Gastroesophageal sphincter (tissue), 4 donors: ENCODE measurements around the gene KIAA1217. TPM values are rescaled to one million over a fixed set of nuclear protein-coding genes. Genes with fewer than 3 reads are reported as not detected.

ENCODE experiments used
- ATAC-seq: fragments of 150-250 bp; one replicate; pipeline ENCODE4 v1.9.1; 2016; ENCODE audit warnings: mild to moderate bottlenecking, moderate library complexity
- H3K27ac ChIP-seq, 4 donors: fragments of 200-600 bp; sonication (generic) in 3 of 4; 1 replicate in 3 of 4; 2 replicates in 1 of 4; pipeline ENCODE4 v1.5.1; 2016 to 2019
- H3K27me3 ChIP-seq: fragments of 200-600 bp; sonication (generic); one replicate; pipeline ENCODE4 v1.5.1; 2019
- H3K36me3 ChIP-seq, 2 donors: fragments of 200-600 bp; sonication (generic); one replicate each; pipeline ENCODE4 v1.5.1; 2019; ENCODE audit warnings: control low read depth in 1 of 2
- H3K4me1 ChIP-seq, 3 donors: fragments of 200-600 bp; sonication (generic); 1 replicate in 2 of 3; 2 replicates in 1 of 3; pipeline ENCODE4 v1.5.1; 2016 to 2019; ENCODE audit warnings: control low read depth in 2 of 3
- H3K4me3 ChIP-seq, 2 donors: fragments of 200-600 bp; sonication (generic); one replicate each; pipeline ENCODE4 v1.5.1; 2019; ENCODE audit warnings: mild to moderate bottlenecking in 1 of 2, moderate library complexity in 1 of 2
- H3K9me3 ChIP-seq, 3 donors: fragments of 200-600 bp; sonication (generic); one replicate each; pipeline ENCODE4 v1.5.1; 2017 to 2019; ENCODE audit warnings: control low read depth in 2 of 3
- EP300 ChIP-seq: sonication (generic); formaldehyde crosslinking; IDR thresholded peaks from one replicate; pipeline ENCODE4 v1.6.1; 2017; ENCODE audit warnings: antibody characterized with exemption, mild to moderate bottlenecking
- POLR2A ChIP-seq, 2 donors: fragments of 450-650 bp; IDR thresholded peaks; one replicate each; pipeline ENCODE4 v1.6.1; 2017; ENCODE audit warnings: antibody characterized with exemption in 2 of 2, mild to moderate bottlenecking in 2 of 2, moderate library complexity in 1 of 2
- POLR2AphosphoS5 ChIP-seq: sonication (generic); formaldehyde crosslinking; IDR thresholded peaks from one replicate; pipeline ENCODE4 v1.6.1; 2017; ENCODE audit warnings: antibody characterized with exemption
- WGBS, 2 donors: methylation state at CpG; one replicate each; pipeline ENCODE4 v1.1.5; 2018; ENCODE audit warnings: low coverage in 1 of 2; 5-methylcytosine and 5-hydroxymethylcytosine counted together
- total RNA-seq, 4 donors: library from RNA; depleted of rRNA; stranded (reverse); fragments of >200 nt; gene quantifications; one replicate each; pipeline ENCODE4 v1.1.0, GENCODE V29; 2016
- TF ChIP-seq, protein P1 (sequence below), 4 experiments: fragments of 200-600 bp in 2 of 4; fragments of 450-650 bp in 2 of 4; sonication (generic) in 1 of 4; IDR thresholded peaks; one replicate each; pipeline ENCODE4 v1.5.1; 2017 to 2019; ENCODE audit warnings: antibody characterized with exemption in 4 of 4, mild to moderate bottlenecking in 2 of 4, moderate library complexity in 2 of 4

KIAA1217 gene
- total RNA-seq, 4 donors from 2014 or later: 9.7 to 15.3 (median 12.7) TPM

DNA sequence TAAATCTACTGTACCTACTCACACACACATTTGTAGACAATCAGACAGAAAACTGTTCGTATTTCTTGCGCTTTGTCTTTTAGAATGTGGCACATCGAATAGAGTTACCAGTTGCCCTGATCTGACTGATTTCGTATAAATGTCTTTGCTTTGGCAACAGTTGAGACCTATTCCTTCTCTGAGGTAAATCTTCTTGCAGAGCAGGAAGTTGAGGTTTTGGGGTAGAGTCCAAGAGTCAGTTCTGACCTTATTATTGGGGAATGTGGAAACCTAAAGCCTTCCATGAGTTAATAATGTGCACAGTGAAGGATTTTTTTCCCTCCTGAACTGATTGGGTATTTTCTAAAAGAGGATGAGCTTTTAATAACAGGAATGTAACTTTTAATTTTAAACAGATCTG, 135.3 kb downstream of the KIAA1217 start:
- H3K27ac ChIP-seq: peak overlapping the region in 3 of 4 donors; percentile 0 to 61 (median 53)
- no peaks in the 10 kb centered on the region for H3K27me3 ChIP-seq
- ATAC-seq: no peak
- H3K4me3 ChIP-seq: no peak overlapping the region
- H3K4me1 ChIP-seq: peaks cover 0 to 35% (median 3%) of the 10 kb centered on the region in 3 donors
- no peaks in the 10 kb centered on the region for H3K9me3 ChIP-seq
- 7 to 28% methylated on average over 4 of the region's 4 CpGs for WGBS, 2 donors
- H3K36me3 ChIP-seq: no peaks in the 10 kb centered on the region
- TF ChIP-seq POLR2A (IDR thresholded peaks at IDR 0.05) (no peak), EP300 (no peak), POLR2AphosphoS5 (no peak)
- TF ChIP-seq, protein P1, sequence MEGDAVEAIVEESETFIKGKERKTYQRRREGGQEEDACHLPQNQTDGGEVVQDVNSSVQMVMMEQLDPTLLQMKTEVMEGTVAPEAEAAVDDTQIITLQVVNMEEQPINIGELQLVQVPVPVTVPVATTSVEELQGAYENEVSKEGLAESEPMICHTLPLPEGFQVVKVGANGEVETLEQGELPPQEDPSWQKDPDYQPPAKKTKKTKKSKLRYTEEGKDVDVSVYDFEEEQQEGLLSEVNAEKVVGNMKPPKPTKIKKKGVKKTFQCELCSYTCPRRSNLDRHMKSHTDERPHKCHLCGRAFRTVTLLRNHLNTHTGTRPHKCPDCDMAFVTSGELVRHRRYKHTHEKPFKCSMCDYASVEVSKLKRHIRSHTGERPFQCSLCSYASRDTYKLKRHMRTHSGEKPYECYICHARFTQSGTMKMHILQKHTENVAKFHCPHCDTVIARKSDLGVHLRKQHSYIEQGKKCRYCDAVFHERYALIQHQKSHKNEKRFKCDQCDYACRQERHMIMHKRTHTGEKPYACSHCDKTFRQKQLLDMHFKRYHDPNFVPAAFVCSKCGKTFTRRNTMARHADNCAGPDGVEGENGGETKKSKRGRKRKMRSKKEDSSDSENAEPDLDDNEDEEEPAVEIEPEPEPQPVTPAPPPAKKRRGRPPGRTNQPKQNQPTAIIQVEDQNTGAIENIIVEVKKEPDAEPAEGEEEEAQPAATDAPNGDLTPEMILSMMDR (IDR thresholded peaks at IDR 0.05): no peak

DNA sequence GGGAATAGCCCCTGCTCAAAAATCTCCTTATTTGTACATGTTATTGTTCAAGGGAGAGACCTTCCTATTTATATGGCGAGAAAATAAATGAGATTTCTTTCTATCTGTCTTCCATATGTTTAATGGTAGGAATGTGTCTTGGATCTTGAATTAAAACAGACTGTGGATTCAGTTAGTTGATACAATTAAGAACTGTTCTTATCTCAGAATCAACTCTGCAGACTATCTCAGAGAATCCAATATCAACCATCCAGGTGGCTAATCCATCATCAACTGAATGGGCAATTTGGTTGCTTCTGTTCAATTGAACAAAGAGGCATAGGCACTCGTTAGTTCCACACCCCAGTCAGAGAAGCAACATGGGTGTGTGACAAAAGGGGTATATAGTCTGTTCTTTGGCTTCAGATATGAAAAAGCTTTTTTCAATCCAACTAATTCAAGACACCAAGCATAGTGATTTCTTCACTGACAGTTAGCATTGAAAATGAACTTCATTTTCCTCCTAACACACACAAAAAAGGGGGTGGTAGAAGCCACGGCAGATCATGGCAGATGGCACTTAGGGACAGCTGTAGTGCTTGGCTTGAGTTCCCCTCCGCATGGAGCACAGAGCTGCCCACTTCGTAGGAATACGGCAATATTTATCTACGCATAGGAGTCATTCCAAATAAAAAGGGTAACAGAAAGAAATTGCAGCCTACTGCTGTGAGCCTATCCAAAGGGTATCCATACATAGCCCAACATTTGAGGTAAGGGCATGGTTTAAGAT, 135.9 kb downstream of the KIAA1217 start:
- Histone ChIP-seq H3K36me3 (no peaks in the 10 kb centered on the region), H3K27me3 (no peaks in the 10 kb centered on the region), H3K4me1 (peaks cover 0 to 41% (median 3%) of the 10 kb centered on the region in 3 donors), H3K4me3 (no peak overlapping the region), H3K9me3 (no peaks in the 10 kb centered on the region), H3K27ac (peak overlapping the region in 3 of 4 donors; percentile 0 to 61 (median 53))
- TF ChIP-seq, protein P1 (IDR thresholded peaks at IDR 0.05): no peak
- no peak for TF ChIP-seq POLR2AphosphoS5
- TF ChIP-seq EP300: no peak
- no peak for TF ChIP-seq POLR2A (IDR thresholded peaks at IDR 0.05)
- ATAC-seq: no peak
- WGBS, 2 donors: 51 to 84% methylated on average over 4 to 7 of the region's 7 CpGs

DNA sequence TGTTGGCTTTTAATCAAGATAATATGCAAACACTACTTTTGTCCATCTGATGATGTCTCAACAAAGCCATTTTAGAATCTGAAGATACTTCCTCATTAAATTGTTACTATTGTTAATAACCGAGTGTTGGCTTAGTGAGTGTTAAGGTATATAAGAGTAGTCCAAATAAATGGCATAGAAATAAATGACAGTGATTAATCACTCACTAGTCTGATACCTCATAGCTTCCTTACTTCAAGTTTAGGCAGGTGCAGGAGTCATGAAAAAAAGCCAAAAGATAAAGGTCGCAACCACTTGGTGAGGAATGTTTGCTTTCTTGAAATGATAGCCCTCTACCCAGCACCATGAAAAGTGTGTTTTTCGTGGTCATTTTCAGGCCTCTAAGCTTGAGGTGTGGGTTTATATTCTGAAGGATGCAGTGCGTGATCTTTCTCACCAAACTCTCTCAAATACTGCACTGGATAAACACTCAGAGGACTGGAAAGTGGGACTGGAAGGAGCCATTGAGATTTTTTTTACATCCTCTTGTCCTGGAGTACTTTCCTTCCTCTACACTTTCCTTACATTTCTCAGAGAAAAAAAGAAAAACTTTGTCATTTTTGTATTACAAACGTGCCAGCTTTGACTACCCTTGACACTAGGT, 138.1 kb downstream of the KIAA1217 start:
- H3K36me3 ChIP-seq: no peaks in the 10 kb centered on the region
- no peak for ATAC-seq
- no peaks in the 10 kb centered on the region for H3K27me3 ChIP-seq
- H3K27ac ChIP-seq: no peak overlapping the region
- no peak overlapping the region for H3K4me3 ChIP-seq
- WGBS, 2 donors: 60 to 74% methylated on average over 5 of the region's 5 CpGs
- TF ChIP-seq EP300: no peak
- no peak for TF ChIP-seq POLR2AphosphoS5
- TF ChIP-seq POLR2A (IDR thresholded peaks at IDR 0.05): no peak
- TF ChIP-seq, protein P1 (IDR thresholded peaks at IDR 0.05): no peak
- peaks cover 0 to 37% (median 3%) of the 10 kb centered on the region in 3 donors for H3K4me1 ChIP-seq
- no peaks in the 10 kb centered on the region for H3K9me3 ChIP-seq

DNA sequence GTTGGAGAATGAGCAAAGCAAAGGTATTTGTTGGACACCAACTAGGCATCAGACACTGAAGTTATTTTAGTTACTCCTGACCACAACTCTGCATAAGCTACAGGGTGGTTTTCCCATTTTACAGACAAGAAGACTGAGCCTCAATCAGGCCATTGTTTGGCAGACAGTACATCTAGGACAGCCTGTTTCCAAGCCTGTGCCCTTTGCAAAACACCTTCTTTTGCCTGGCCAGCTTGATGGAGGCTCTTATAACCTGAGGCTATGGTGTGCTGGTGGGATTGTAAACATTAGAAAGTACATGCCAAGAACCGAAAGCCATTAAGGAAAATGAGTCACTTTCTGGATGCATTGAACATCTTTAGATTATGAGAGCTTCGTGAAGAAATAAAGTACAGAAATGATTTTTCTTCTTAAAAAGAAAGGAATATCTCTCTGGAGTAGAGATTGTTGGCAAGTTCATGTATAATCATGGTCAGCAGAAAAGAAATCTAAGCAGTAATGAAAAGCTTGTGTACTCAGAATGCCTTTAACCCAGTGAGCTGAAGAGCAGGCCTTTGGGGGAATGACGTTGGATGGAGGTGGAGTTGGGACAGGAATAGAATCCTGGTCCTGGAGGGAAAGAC, 140.6 kb downstream of the KIAA1217 start:
- WGBS, 2 donors: 29 to 40% methylated on average over 3 of the region's 3 CpGs
- peak overlapping the region in 2 of 4 donors; percentile 25 to 31 for H3K27ac ChIP-seq
- TF ChIP-seq POLR2A (IDR thresholded peaks at IDR 0.05): no peak
- no peak for TF ChIP-seq EP300
- TF ChIP-seq, protein P1 (IDR thresholded peaks at IDR 0.05): no peak
- TF ChIP-seq POLR2AphosphoS5: no peak

More for the DNA sequence above, 140.6 kb downstream of the KIAA1217 start:
- H3K27me3 ChIP-seq: no peaks in the 10 kb centered on the region
- no peaks in the 10 kb centered on the region for H3K9me3 ChIP-seq
- no peak for ATAC-seq
- no peak overlapping the region for H3K4me3 ChIP-seq
- H3K36me3 ChIP-seq: no peaks in the 10 kb centered on the region
- peaks cover 0 to 20% (median 0%) of the 10 kb centered on the region in 3 donors for H3K4me1 ChIP-seq
